Ovary (tissue), 3 donors: ENCODE results near the gene ZFYVE26.

ENCODE experiments used
- EP300 ChIP-seq: sonication (generic); formaldehyde crosslinking; IDR thresholded peaks from one replicate; pipeline ENCODE4 v1.6.1; 2017; ENCODE audit warnings: antibody characterized with exemption
- POLR2A ChIP-seq: fragments of 450-650 bp; IDR thresholded peaks from one replicate; pipeline ENCODE4 v1.6.1; 2017; ENCODE audit warnings: antibody characterized with exemption, mild to moderate bottlenecking, moderate library complexity
- TF ChIP-seq, protein P1 (sequence below), 3 donors: fragments of 450-650 bp in 2 of 3; fragments of 200-600 bp in 1 of 3; IDR thresholded peaks; one replicate each; pipeline versions ENCODE4 v1.5.1 to v1.8.0; 2016 to 2022; ENCODE audit warnings: antibody characterized with exemption in 3 of 3, mild to moderate bottlenecking in 1 of 3
- donor health status: DM: no; HTN: no; CAD: no.

DNA sequence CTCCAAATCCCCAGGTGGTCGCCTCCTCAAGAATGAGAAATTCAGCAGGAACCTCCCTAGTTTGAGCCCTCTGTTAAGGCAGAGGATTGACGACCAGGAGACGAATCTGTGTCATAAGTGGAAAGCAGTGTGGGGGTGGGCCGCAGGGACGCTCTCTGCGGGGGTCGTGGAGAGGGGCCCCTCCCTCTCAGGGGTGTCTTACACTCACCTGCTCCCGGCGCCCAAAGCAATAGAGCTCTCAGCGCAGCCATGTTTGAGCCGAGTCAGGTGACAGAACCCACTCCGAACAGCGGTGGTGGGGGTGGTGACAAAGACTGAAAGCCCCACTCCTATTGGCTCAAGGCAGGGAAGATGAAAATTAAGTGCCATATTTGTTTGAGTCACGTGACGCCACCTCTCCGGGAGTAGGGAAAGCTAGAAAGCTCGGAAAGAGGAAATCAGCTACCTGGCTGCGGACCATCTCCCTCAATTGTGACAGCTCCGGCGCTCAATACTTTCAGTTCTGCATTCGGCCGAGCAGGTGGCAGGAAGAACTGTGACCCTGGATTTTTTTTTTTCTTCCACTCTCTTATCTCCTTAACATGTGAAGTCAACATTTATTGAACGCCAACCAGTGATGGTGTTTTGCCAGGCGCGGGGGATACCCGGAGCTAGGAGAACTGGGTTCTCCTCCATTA, at the start of gene ZFYVE26:
- TF ChIP-seq POLR2A: peak; percentile 42
- TF ChIP-seq, protein P1, sequence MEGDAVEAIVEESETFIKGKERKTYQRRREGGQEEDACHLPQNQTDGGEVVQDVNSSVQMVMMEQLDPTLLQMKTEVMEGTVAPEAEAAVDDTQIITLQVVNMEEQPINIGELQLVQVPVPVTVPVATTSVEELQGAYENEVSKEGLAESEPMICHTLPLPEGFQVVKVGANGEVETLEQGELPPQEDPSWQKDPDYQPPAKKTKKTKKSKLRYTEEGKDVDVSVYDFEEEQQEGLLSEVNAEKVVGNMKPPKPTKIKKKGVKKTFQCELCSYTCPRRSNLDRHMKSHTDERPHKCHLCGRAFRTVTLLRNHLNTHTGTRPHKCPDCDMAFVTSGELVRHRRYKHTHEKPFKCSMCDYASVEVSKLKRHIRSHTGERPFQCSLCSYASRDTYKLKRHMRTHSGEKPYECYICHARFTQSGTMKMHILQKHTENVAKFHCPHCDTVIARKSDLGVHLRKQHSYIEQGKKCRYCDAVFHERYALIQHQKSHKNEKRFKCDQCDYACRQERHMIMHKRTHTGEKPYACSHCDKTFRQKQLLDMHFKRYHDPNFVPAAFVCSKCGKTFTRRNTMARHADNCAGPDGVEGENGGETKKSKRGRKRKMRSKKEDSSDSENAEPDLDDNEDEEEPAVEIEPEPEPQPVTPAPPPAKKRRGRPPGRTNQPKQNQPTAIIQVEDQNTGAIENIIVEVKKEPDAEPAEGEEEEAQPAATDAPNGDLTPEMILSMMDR (IDR thresholded peaks at IDR 0.05): no peak
- TF ChIP-seq EP300: no peak
